ENCODE measurements around the gene HDX. TPM values are rescaled to one million over a fixed set of nuclear protein-coding genes. Genes with fewer than 3 reads are reported as not detected.
"Not testable (repeated sequence)": the region's sequence is repeated elsewhere in the genome, so short reads cannot be mapped to it uniquely, and the experiment has no call there.

HDX gene
- total RNA-seq, 4 donors from 2014 or later = 5.0 to 50.2 (median 15.8) TPM

- DNase-seq = no peak
- intact Hi-C loops (cut with DNase I; ENCODE audit: low total_unique reads) = no loop called here
- no peak for TF ChIP-seq CTCF (IDR thresholded peaks at IDR 0.05)
- TF ChIP-seq POLR2A (IDR thresholded peaks at IDR 0.05) = no peak
These were observed 183.6 kb downstream of the HDX start for GRCh38 chrX:84318661-84319060.

GRCh38 chrX:84315946-84316345, 186.3 kb downstream of the HDX start:
- H3K4me3 ChIP-seq; DNase-seq; H3K4me1 ChIP-seq; H3K27me3 ChIP-seq; H3K9me3 ChIP-seq; H3K27ac ChIP-seq; H3K36me3 ChIP-seq; intact Hi-C loops (cut with DNase I; ENCODE audit: low total_unique reads): not testable (repeated sequence)

More at GRCh38 chrX:84318661-84319060, 183.6 kb downstream of the HDX start:
- no peaks in the 10 kb centered on the region for H3K9me3 ChIP-seq
- H3K27me3 ChIP-seq = peaks cover 0 to 5% of the 10 kb centered on the region in 2 donors
- H3K27ac ChIP-seq = no peak overlapping the region
- H3K36me3 ChIP-seq = no peaks in the 10 kb centered on the region
- no peak overlapping the region for H3K4me3 ChIP-seq
- H3K4me1 ChIP-seq = no peaks in the 10 kb centered on the region

Small RNA genes lying within 50 kb of the gene (small RNA-seq; reads per million reads assigned to genes)
- gene AL450471.1 = not detected

Data from uterus (tissue), 4 donors.